Neuronal stem cell (in vitro differentiated cells): ENCODE results near the gene TACR1.
A peak's percentile ranks its signal among the peaks of the same experiment; 100 is the strongest.

Experiments
- DNase-seq: peaks from one replicate; pipeline ENCODE4 v3.0.0-alpha.2; 2013; ENCODE audit warnings: low spot score
- H2AFZ ChIP-seq: one replicate; pipeline ENCODE4 v1.6.1; 2013; ENCODE audit warnings: mild to moderate bottlenecking, low read length, inconsistent platforms
- H2AK5ac ChIP-seq: 2 replicates; pipeline ENCODE4 v1.6.1; 2013; ENCODE audit warnings: low read depth, mild to moderate bottlenecking, inconsistent platforms, low read length, moderate library complexity, mixed read lengths
- H2BK120ac ChIP-seq: 2 replicates; pipeline ENCODE4 v1.6.1; 2013; ENCODE audit warnings: low read depth, mild to moderate bottlenecking, inconsistent platforms, low read length, moderate library complexity, mixed read lengths
- H2BK12ac ChIP-seq: one replicate; pipeline ENCODE4 v1.6.1; 2013; ENCODE audit warnings: low read length, inconsistent platforms
- H2BK15ac ChIP-seq: 2 replicates; pipeline ENCODE4 v1.6.1; 2013; ENCODE audit warnings: mild to moderate bottlenecking, low read length, inconsistent platforms, mixed read lengths
- H2BK5ac ChIP-seq: one replicate; pipeline ENCODE4 v1.6.1; 2013; ENCODE audit warnings: inconsistent platforms, mild to moderate bottlenecking, low read length, moderate library complexity
- H3K14ac ChIP-seq: one replicate; pipeline ENCODE4 v1.6.1; 2013; ENCODE audit warnings: low read length, inconsistent platforms
- H3K18ac ChIP-seq: 2 replicates; pipeline ENCODE4 v1.6.1; 2013; ENCODE audit warnings: low read length, inconsistent platforms
- H3K23ac ChIP-seq: 2 replicates; pipeline ENCODE4 v1.6.1; 2013; ENCODE audit warnings: low read depth, mild to moderate bottlenecking, mixed read lengths, low read length, inconsistent platforms; ENCODE audit not compliant: poor library complexity
- H3K27ac ChIP-seq: replicated peaks from 3 replicates; pipeline ENCODE4 v1.5.1; 2013; ENCODE audit warnings: low read length, inconsistent platforms
- H3K27me3 ChIP-seq, 3 experiments: 2 replicates each; pipeline ENCODE4 v1.6.1; 2013; ENCODE audit warnings: low read length in 3 of 3, mild to moderate bottlenecking in 2 of 3, inconsistent platforms in 1 of 3, low read depth in 1 of 3, mixed read lengths in 1 of 3, moderate library complexity in 1 of 3; ENCODE audit not compliant: control insufficient read depth in 3 of 3, insufficient read depth in 3 of 3
- H3K36me3 ChIP-seq, 2 donors: replicated peaks in 1 of 2; 2 replicates each; pipeline ENCODE4 v1.6.1; 2013; ENCODE audit warnings: low read length in 2 of 2; ENCODE audit not compliant: control insufficient read depth in 2 of 2, insufficient read depth in 2 of 2
- H3K4ac ChIP-seq: 2 replicates; pipeline ENCODE4 v1.6.1; 2013; ENCODE audit warnings: inconsistent platforms, mild to moderate bottlenecking, low read length, moderate library complexity
- H3K4me1 ChIP-seq, 2 donors: 1 replicate in 1 of 2; 2 replicates in 1 of 2; pipeline ENCODE4 v1.6.1; 2013; ENCODE audit warnings: low read length in 2 of 2, low read depth in 1 of 2; ENCODE audit not compliant: control insufficient read depth in 2 of 2, insufficient read depth in 1 of 2
- H3K4me2 ChIP-seq: one replicate; pipeline ENCODE4 v1.6.1; 2013; ENCODE audit warnings: mild to moderate bottlenecking, low read length, inconsistent platforms; ENCODE audit not compliant: insufficient read depth, poor library complexity, severe bottlenecking
- H3K4me3 ChIP-seq, 2 donors: 2 replicates each; pipeline ENCODE4 v1.5.1; 2013; ENCODE audit warnings: low read length in 2 of 2, mild to moderate bottlenecking in 2 of 2, inconsistent platforms in 1 of 2, moderate library complexity in 1 of 2
- H3K79me1 ChIP-seq: one replicate; pipeline ENCODE4 v1.6.1; 2013; ENCODE audit warnings: low read depth, mild to moderate bottlenecking, inconsistent platforms, low read length, moderate library complexity
- H3K9ac ChIP-seq: one replicate; pipeline ENCODE4 v1.6.1; 2013; ENCODE audit warnings: mild to moderate bottlenecking, low read depth, low read length, inconsistent platforms; ENCODE audit not compliant: poor library complexity
- H3K9me3 ChIP-seq, 2 donors: replicated peaks in 1 of 2; 2 replicates each; pipeline versions ENCODE3 to v1.6.1; 2013; ENCODE audit warnings: low read length in 2 of 2, mild to moderate bottlenecking in 2 of 2, inconsistent platforms in 1 of 2, low read depth in 1 of 2, mixed read lengths in 1 of 2, moderate library complexity in 1 of 2; ENCODE audit not compliant: control insufficient read depth in 2 of 2, insufficient read depth in 1 of 2
- H4K8ac ChIP-seq: one replicate; pipeline ENCODE4 v1.6.1; 2013; ENCODE audit warnings: low read depth, mild to moderate bottlenecking, inconsistent platforms, low read length, moderate library complexity
- H4K91ac ChIP-seq: one replicate; pipeline ENCODE4 v1.6.1; 2013; ENCODE audit warnings: low read length, low read depth, mild to moderate bottlenecking, inconsistent platforms; ENCODE audit not compliant: poor library complexity
- WGBS, 2 donors: extraction: QIAGEN DNeasy Blood & Tissue Kit; methylation state at CpG; one replicate each; pipeline ENCODE4 v1.1.7; 2013; ENCODE audit warnings: missing lambda C conversion rate in 2 of 2, mixed read lengths in 1 of 2; ENCODE audit not compliant: insufficient read length in 2 of 2, insufficient replicate concordance in 1 of 2; ENCODE audit errors: extremely low coverage in 2 of 2; 5-methylcytosine and 5-hydroxymethylcytosine counted together

Gene TACR1

GRCh38 chr2:75208738-75209137 lies 9.4 kb upstream of the TACR1 start:
- no peak overlapping the region for H2AK5ac ChIP-seq
- H3K14ac ChIP-seq, result no peak overlapping the region
- no peaks in the 10 kb centered on the region for H3K4me1 ChIP-seq
- WGBS, 2 donors, result no CpG with 5 or more reads among the region's 6 CpGs
- DNase-seq, result no peak
- no peaks in the 10 kb centered on the region for H3K79me1 ChIP-seq
- no peak overlapping the region for H2BK12ac ChIP-seq
- no peaks in the 10 kb centered on the region for H3K36me3 ChIP-seq
- no peak overlapping the region for H2AFZ ChIP-seq
- no peak overlapping the region for H4K91ac ChIP-seq
- no peak overlapping the region for H3K4me3 ChIP-seq
- H4K8ac ChIP-seq, result no peak overlapping the region
- no peak overlapping the region for H2BK15ac ChIP-seq
- H2BK120ac ChIP-seq, result no peak overlapping the region
- H3K4me2 ChIP-seq, result no peak overlapping the region
- no peak overlapping the region for H3K23ac ChIP-seq
- no peak overlapping the region for H3K4ac ChIP-seq
- no peak overlapping the region for H3K9ac ChIP-seq
- H3K9me3 ChIP-seq, result no peaks in the 10 kb centered on the region
- no peak overlapping the region for H3K27ac ChIP-seq
- H3K18ac ChIP-seq, result no peak overlapping the region
- H3K27me3 ChIP-seq, result no peaks in the 10 kb centered on the region
- H2BK5ac ChIP-seq, result no peak overlapping the region

DNA sequence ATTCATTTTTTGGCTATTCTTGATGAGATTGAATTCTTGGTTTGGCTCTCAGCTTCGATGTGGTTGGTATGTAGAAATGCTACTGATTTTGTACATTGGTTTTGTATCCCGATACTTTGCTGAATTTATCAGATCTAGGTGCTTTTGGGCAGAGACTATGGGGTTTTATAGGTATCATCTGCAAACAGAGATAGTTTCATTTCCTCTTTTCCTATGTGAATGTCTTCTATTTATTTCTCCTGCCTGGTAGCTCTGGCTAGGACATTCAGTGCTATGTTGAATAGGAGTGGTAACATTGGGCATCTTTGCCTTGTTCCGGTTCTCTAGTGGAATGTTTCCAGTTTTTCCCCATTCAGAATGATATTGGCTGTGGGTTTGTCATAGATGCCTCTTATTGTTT lies 5.5 kb upstream of the TACR1 start:
- Histone ChIP-seq H2BK12ac (no peak overlapping the region), H4K8ac (no peak overlapping the region), H2BK15ac (no peak overlapping the region), H3K4ac (no peak overlapping the region), H2BK5ac (no peak overlapping the region), H3K4me1 (peaks cover 0 to 5% of the 10 kb centered on the region in 2 donors), H3K9ac (no peak overlapping the region), H3K79me1 (no peaks in the 10 kb centered on the region), H3K4me3 (no peak overlapping the region), H3K27me3 (peaks cover 3 to 33% (median 19%) of the 10 kb centered on the region in 3 experiments), H4K91ac (no peak overlapping the region), H2BK120ac (no peak overlapping the region), H3K4me2 (no peak overlapping the region), H3K9me3 (no peaks in the 10 kb centered on the region), H2AFZ (no peak overlapping the region), H3K14ac (no peak overlapping the region), H3K36me3 (no peaks in the 10 kb centered on the region), H2AK5ac (no peak overlapping the region), H3K27ac (no peak overlapping the region), H3K23ac (no peak overlapping the region), H3K18ac (no peak overlapping the region)
- no peak for DNase-seq
- no CpG with 5 or more reads among the region's 3 CpGs for WGBS, 2 donors

DNA sequence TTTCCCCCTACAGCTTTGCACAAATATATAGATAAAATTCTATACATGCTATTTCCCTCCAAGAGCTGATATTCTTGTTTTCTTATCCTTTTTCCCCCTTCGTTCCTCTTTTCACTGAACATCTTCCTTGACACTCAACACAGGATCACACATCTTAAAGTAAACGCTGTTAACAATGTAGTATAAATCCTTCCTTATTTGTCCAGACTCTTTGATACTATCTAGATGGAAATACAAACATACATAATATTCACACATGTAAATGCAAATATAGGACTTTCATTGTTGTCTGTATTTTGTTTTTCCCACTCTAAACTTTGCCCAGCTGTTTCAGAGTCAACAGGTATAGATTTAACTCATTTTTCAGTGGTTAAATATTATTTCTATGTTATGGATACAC lies 3.0 kb upstream of the TACR1 start:
- Histone ChIP-seq H3K14ac (no peak overlapping the region), H3K79me1 (no peaks in the 10 kb centered on the region), H4K8ac (no peak overlapping the region), H2BK12ac (no peak overlapping the region), H3K4ac (no peak overlapping the region), H3K27me3 (peaks cover 8 to 58% (median 41%) of the 10 kb centered on the region in 3 experiments), H3K4me1 (peaks cover 0 to 12% of the 10 kb centered on the region in 2 donors), H4K91ac (no peak overlapping the region), H2AK5ac (no peak overlapping the region), H3K36me3 (no peaks in the 10 kb centered on the region), H3K23ac (no peak overlapping the region), H3K9me3 (peaks cover 0 to 3% of the 10 kb centered on the region in 2 donors), H2AFZ (no peak overlapping the region), H2BK5ac (no peak overlapping the region), H2BK15ac (no peak overlapping the region), H3K18ac (no peak overlapping the region), H3K9ac (no peak overlapping the region), H3K4me3 (no peak overlapping the region), H3K27ac (no peak overlapping the region), H2BK120ac (no peak overlapping the region), H3K4me2 (no peak overlapping the region)
- DNase-seq, result no peak
- no CpG with 5 or more reads among the region's 2 CpGs for WGBS, 2 donors

GRCh38 chr2:75200140-75201096 lies 1.1 kb upstream of the TACR1 start:
- DNase-seq, result peak; percentile 27
- H2AK5ac ChIP-seq, result no peak overlapping the region

More at GRCh38 chr2:75200140-75201096, 1.1 kb upstream of the TACR1 start:
- Histone ChIP-seq H3K27me3 (peaks cover 8 to 69% (median 42%) of the 10 kb centered on the region in 3 experiments), H2BK15ac (no peak overlapping the region), H3K23ac (peak overlapping the region; percentile 86), H3K4me2 (peak overlapping the region; percentile 96), H3K27ac (no peak overlapping the region), H3K79me1 (no peaks in the 10 kb centered on the region), H4K8ac (no peak overlapping the region), H3K9ac (peak overlapping the region; percentile 65), H3K9me3 (peaks cover 0 to 3% of the 10 kb centered on the region in 2 donors), H2BK12ac (no peak overlapping the region), H3K4me3 (peak overlapping the region in 1 of 2 donors; percentile 75), H2AFZ (peak overlapping the region; percentile 67), H3K36me3 (no peaks in the 10 kb centered on the region), H3K4me1 (peaks cover 0 to 12% of the 10 kb centered on the region in 2 donors), H3K14ac (no peak overlapping the region), H2BK5ac (no peak overlapping the region), H4K91ac (no peak overlapping the region), H2BK120ac (no peak overlapping the region), H3K18ac (peak overlapping the region; percentile 42), H3K4ac (no peak overlapping the region)
- no CpG with 5 or more reads among the region's 57 CpGs for WGBS, 2 donors
